Mesothelial cell of epicardium (in vitro differentiated cells): ENCODE data around the gene CCBE1. TPM values are rescaled to one million over a fixed set of nuclear protein-coding genes. Genes with fewer than 3 reads are reported as not detected.

Experiments used
- DNase-seq, 2 experiments: peaks; one replicate each; pipeline ENCODE4 v3.0.0; 2021; ENCODE audit warnings: low spot score in 2 of 2; ENCODE audit not compliant: unreplicated experiment in 2 of 2
- H3K27ac Mint-ChIP-seq: 2 replicates; pipeline ENCODE4 v1.8.0; 2021; ENCODE audit warnings: mixed read lengths
- H3K27me3 Mint-ChIP-seq: 2 replicates; pipeline ENCODE4 v1.8.0; 2021; ENCODE audit warnings: low read depth, mixed read lengths
- H3K36me3 Mint-ChIP-seq: 2 replicates; pipeline ENCODE4 v1.8.0; 2021; ENCODE audit warnings: mixed read lengths
- H3K4me1 Mint-ChIP-seq: 2 replicates; pipeline ENCODE4 v1.8.0; 2021; ENCODE audit warnings: mixed read lengths
- H3K4me3 Mint-ChIP-seq: 2 replicates; pipeline ENCODE4 v1.8.0; 2021; ENCODE audit warnings: mild to moderate bottlenecking, moderate library complexity, mixed read lengths
- H3K9me3 Mint-ChIP-seq: 2 replicates; pipeline ENCODE4 v1.8.0; 2021; ENCODE audit warnings: mixed read lengths
- CTCF ChIP-seq: fragments of 200-600 bp; sonication (generic); IDR thresholded peaks from one replicate; pipeline ENCODE4 v1.5.0; 2021; ENCODE audit warnings: antibody characterized with exemption; ENCODE audit not compliant: unreplicated experiment
- total RNA-seq: library from RNA; stranded (reverse); gene quantifications from 3 replicates; pipeline ENCODE4 v1.2.1, GENCODE V29; 2021

CCBE1 gene
- total RNA-seq, 1 donor from 2014 or later, result 71.1 TPM

DNA sequence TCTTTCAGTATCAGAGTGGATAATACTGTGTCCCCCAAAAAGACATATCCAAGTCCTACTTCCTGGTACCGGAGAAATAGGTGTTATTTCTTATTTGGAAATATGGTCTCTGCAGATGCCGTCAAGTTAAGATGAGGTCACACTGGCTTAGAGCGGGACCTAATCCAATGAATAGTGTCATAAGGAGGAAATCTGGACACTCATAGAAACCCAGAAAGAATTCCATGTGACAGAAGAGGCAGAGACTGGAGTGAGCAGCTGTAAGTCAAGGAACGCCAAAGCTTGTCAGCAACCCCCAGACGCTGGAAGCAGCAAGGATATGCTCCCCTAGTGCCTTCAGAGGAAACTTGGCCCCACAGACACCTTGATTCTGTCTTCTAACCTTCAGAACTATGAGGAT, 69.8 kb downstream of the CCBE1 start:
- H3K27me3 Mint-ChIP-seq, result peaks cover 25% of the 10 kb centered on the region
- no peak overlapping the region for H3K4me3 Mint-ChIP-seq
- H3K27ac Mint-ChIP-seq, result no peak overlapping the region
- peaks cover 19% of the 10 kb centered on the region for H3K4me1 Mint-ChIP-seq
- H3K36me3 Mint-ChIP-seq, result peaks cover 3% of the 10 kb centered on the region
- no peak for TF ChIP-seq CTCF
- DNase-seq, result no peak
- peaks cover 3% of the 10 kb centered on the region for H3K9me3 Mint-ChIP-seq

GRCh38 chr18:59624369-59624765, 72.9 kb downstream of the CCBE1 start:
- TF ChIP-seq CTCF, result no peak
- Mint-ChIP-seq H3K27ac (peak overlapping the region; percentile 58), H3K27me3 (peaks cover 33% of the 10 kb centered on the region), H3K36me3 (peaks cover 3% of the 10 kb centered on the region), H3K4me1 (peaks cover 44% of the 10 kb centered on the region), H3K4me3 (no peak overlapping the region), H3K9me3 (peaks cover 3% of the 10 kb centered on the region)
- DNase-seq, result no peak

GRCh38 chr18:59623456-59624368, 73.5 kb downstream of the CCBE1 start:
- H3K27ac Mint-ChIP-seq, result peak overlapping the region; percentile 58
- peaks cover 3% of the 10 kb centered on the region for H3K36me3 Mint-ChIP-seq
- H3K9me3 Mint-ChIP-seq, result peaks cover 3% of the 10 kb centered on the region
- H3K4me1 Mint-ChIP-seq, result peaks cover 45% of the 10 kb centered on the region
- no peak overlapping the region for H3K4me3 Mint-ChIP-seq
- TF ChIP-seq CTCF, result no peak
- H3K27me3 Mint-ChIP-seq, result peaks cover 28% of the 10 kb centered on the region
- DNase-seq, result no peak

DNA sequence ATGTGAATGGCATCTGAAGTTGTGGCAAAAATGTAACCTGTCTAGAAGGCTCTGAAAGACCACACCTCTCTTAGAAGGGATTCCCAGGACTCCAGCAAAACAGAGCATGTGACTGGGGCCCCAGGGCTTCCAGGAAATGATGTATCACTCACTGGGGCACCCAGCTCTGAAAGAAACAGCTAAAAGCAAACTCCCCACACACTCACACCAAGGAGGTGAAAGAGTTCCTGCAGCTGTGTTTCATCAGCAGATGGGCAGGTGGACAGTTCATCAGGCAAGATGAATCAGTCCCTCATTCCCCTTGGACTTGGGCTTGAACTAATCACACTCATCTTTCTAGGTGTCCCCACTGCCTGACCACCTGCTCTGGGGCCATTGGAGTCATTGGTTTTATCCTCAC, 76.2 kb downstream of the CCBE1 start:
- Mint-ChIP-seq H3K4me1 (peaks cover 68% of the 10 kb centered on the region), H3K27me3 (peaks cover 20% of the 10 kb centered on the region), H3K9me3 (no peaks in the 10 kb centered on the region), H3K4me3 (no peak overlapping the region), H3K36me3 (no peaks in the 10 kb centered on the region), H3K27ac (peak overlapping the region; percentile 63)
- TF ChIP-seq CTCF, result no peak
- DNase-seq, result no peak

DNA sequence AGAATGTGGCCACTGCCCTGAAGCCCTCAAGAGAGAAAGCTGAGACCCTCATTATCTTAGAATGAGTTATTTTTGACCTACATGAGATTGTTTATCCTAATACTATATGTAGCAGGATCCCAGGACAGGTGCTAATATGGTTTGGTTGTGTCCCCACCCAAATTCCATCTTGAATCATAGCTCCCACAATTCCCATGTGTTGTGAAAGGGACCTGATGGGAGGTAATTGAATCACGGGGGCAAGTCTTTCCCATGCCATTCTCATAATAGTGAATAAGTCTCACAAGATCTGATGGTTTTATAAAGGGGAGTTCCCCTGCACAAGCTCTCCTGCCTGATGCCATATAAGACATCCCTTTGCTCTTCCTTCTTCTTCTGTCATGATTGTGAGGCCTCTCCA, 76.8 kb downstream of the CCBE1 start:
- Mint-ChIP-seq H3K9me3 (no peaks in the 10 kb centered on the region), H3K4me3 (no peak overlapping the region), H3K27ac (peak overlapping the region; percentile 61), H3K36me3 (no peaks in the 10 kb centered on the region), H3K4me1 (peaks cover 74% of the 10 kb centered on the region), H3K27me3 (peaks cover 20% of the 10 kb centered on the region)
- no peak for TF ChIP-seq CTCF
- DNase-seq, result no peak
